NOMO-1 treated with dmso at 0.1 percent for 144 hours (cell line): ENCODE measurements around the gene NELL1.

Source experiments
- DNase-seq: peaks from one replicate; lab custom pipeline; 2025; ENCODE audit not compliant: unreplicated experiment; lab: John Stamatoyannopoulos, UW

NELL1 gene

GRCh38 chr11:20937826-20938225 lies 268.4 kb downstream of the NELL1 start:
- DNase-seq: no peak

DNA sequence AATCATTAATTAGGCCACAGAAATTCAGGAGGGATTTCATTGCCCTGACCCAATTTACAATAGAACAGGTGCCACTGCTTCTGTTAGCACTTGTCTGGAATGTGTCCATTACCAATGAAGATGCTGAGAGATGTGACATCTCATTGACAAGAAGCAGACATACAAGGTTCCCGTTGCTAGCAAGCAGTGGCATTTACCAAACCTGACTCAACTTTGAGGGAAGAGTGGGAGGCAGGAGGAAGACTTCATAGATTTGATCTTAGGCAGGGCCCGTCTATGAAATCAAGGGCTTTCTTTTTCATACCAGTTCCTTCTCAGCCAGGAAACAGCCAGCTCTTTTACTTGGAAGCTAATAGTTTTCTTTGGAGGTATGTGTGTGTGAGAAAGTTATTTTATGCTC lies 280.2 kb downstream of the NELL1 start:
- no peak for DNase-seq

- no peak for DNase-seq
Observed at GRCh38 chr11:20962581-20962980, 293.2 kb downstream of the NELL1 start.

GRCh38 chr11:20963596-20963995 lies 294.2 kb downstream of the NELL1 start:
- no peak for DNase-seq

DNA sequence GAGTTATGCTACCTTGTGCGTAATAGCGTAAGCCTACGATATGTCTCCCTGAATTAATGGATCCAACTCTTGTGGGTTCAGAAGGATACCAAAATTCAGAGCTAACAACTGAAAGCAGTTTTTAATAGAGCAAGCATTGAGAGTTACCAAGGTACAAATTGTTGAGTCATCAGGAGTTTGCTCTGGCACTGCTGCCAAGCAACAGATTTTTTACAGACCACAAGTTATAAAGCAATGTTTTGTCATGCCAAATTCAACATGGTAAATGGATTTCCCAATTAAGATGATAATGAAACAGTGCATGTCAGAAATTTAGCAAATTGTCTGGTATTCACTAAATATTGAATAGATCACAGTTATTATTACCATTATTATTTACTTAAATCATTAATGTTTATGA lies 295.6 kb downstream of the NELL1 start:
- DNase-seq: no peak

- no peak for DNase-seq
Observed at GRCh38 chr11:20966489-20966888, 297.1 kb downstream of the NELL1 start.

DNA sequence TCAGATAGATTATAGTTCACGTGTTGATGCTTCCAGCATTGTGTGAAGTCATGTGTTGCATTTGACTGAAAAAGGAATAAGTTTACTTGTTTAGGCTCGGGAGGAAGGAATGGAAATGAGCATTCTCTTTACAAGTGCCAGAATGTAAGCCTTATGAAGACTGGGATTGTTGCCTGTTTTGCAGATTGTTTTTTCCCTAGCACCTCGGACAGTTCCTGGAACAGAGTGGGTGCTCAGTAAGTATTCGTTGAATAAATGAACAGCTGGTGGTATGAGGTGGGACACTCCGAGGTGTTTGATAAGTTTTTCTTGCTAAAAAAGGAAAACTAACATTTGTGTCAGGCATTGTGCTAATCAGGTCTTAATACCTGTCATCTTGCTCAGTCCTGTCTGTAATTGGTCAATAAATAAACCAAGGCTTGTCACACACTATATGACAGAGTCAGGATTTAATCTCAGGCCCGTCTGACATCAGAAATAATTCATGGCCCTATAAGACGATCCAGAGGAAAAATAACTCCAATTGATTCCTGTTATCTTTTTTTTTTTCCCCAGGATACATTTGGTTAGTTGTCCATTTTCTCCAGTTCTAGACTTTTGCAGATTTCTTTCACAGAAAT lies 304.7 kb downstream of the NELL1 start:
- no peak for DNase-seq

DNA sequence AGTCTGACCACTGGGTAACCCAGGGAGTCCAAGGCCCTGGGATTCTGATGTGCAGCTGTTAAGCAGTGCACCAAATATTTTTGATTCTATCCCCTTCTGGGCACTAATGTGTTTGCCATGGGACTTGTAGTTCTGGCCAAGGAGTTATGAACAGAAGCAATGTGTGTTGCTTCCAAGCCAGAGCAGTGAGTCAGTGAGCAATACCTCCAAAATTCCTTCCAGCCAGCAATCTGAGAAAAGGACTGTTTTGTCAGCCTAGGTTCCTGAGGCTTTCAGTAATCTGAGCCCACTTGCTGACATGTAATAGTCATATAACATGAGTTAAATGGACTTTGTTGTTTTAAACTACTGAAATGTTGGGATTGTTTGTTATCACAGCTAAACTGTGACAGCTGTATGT lies 311.4 kb downstream of the NELL1 start:
- DNase-seq: no peak

- DNase-seq: no peak
Observed at GRCh38 chr11:20990447-20990846, 321.1 kb downstream of the NELL1 start.

DNA sequence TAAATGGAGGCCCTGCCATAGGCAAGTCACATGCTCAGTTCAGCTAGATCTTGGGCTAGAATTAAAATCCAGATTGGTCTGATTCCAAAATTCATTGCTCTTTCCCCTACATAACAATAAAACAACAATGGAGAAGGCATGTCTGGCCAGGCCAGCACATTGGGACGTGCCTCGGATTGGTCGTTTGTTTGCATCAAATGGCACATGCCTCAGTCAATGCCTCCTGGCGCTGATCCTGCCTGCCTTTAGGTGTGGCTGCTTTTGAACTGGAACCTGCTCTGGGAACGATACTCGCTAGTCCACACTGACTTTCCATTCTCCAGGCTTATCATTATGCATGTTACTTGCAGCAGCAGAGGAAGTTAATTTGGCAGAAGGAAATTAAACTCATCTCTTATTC lies 322.1 kb downstream of the NELL1 start:
- DNase-seq: no peak

- DNase-seq: no peak
Observed at GRCh38 chr11:21007297-21007696, 337.9 kb downstream of the NELL1 start.

- no peak for DNase-seq
Observed at GRCh38 chr11:21018248-21018647, 348.9 kb downstream of the NELL1 start.

DNA sequence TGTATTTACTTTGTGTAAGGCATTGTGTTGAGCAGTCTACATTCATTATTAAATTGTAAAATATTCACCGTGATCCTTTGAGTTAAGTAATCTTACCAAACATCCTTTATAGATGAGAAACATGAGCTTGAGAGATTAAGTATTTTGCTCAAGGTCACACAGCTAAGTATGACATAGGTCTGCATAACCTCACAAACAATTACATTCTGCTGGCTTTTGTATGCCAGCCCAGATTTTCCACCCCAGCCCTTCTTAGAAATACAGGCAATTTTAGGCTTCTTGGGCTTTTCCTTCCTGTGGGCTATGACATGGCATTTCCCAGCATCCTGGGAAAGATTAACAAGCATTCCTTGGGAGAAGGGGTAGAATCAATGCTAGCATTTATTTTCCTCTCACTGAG lies 357.3 kb downstream of the NELL1 start:
- no peak for DNase-seq

GRCh38 chr11:21037850-21038249 lies 368.5 kb downstream of the NELL1 start:
- no peak for DNase-seq

DNA sequence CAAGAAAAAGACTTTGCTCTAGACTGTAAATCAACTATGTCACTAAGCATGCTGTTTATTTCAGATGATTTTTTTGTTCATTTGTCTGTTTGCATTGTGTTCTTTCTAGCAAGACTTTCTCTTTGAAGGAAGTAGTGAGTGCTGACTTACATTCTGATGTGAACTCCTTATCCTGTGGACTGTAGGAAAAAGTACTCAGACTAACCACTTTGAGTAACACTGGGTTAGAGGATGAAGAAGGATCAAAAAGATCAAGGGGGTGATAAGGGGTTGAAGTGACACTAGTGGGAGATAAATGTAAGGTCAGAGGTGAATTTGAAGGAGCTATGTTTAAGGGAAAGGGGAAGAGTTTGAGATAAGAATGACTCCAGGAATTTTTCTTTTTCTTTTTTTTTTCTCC lies 369.4 kb downstream of the NELL1 start:
- DNase-seq: no peak

- no peak for DNase-seq
Observed at GRCh38 chr11:21040630-21041029, 371.2 kb downstream of the NELL1 start.

GRCh38 chr11:21048626-21049025 lies 379.2 kb downstream of the NELL1 start:
- no peak for DNase-seq

GRCh38 chr11:21053466-21053865 lies 384.1 kb downstream of the NELL1 start:
- DNase-seq: no peak

GRCh38 chr11:21056644-21057043 lies 387.3 kb downstream of the NELL1 start:
- DNase-seq: no peak

DNA sequence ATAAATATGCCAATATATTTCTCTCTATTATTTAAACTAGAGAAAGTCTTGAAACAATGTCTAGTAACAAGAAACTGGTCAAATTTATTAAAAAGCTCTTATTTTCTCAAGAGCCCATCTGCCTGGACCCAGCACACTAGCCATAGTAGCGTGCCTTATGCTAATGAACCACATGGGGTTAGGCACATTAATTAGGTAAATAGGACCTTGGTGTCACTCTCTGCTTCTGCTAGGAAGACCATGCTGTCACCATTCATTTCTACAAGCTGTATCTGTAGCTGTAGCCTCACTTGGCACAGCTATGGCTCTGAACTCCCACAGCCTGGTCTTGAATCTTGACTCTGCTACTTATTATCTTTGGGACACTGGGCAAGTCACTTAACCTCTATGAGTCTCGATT lies 390.5 kb downstream of the NELL1 start:
- no peak for DNase-seq

DNA sequence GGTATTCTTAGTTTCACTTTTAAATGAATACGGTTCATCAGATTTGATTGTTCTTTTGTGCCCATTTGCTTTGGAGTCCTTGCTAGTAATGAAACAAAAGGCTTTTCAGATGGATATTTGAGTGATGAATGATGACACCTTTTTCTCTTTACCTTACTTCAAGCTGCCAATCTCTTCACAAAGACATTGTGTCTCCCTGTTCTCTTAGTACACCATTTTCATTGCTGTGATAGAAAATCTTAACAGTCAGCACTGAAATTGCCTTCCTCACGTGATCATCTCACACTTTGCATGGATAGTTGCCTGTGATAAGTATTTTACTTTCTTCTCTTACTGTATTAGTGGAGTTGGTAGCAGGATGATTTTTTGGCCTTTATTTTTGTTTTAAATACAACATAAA lies 396.6 kb downstream of the NELL1 start:
- DNase-seq: no peak

GRCh38 chr11:21068886-21069285 lies 399.5 kb downstream of the NELL1 start:
- DNase-seq: no peak

DNA sequence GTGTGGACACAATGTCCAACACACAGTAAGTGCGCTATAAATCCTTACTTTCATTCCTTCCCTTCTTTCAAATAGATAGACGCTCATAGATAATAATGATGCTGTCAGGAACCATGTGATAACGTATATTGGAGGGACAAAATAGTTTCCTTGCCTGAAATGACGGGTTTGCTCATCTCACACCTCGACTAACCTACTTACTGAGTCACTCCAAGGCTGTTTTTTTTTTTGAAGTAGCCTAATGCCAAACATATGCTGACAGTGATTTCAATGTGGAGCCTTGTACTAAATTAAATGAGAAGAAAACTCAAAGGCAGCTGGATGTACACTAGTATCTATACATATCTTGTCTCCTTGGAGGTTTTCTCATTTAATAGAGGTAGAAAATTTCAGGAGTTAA lies 400.5 kb downstream of the NELL1 start:
- DNase-seq: no peak

DNA sequence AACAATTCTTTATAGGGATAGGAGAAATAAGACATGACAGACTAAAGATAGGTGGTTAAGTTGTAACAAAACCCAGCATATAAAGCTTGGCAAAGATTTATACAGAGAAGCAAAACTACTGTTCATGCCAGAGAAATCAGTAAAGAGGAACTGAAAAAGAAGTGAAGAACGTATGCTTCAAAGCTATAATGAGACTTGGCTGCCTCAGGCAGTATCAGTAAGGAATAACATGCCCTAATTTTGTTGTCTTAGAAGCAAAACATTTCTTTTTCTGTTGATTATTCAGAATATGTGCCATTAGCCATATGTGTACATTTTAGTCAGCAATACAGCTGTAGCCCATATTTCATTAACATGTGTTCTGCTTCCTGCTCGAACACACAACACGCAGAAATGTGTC lies 403.2 kb downstream of the NELL1 start:
- no peak for DNase-seq
